ENCODE measurements around the gene TICAM1. TPM values are rescaled to one million over a fixed set of nuclear protein-coding genes. Genes with fewer than 3 reads are reported as not detected.
A peak's percentile ranks its signal among the peaks of the same experiment; 100 is the strongest.

Gene TICAM1
- total and polyA plus RNA-seq, 2 of the 8 experiments (the other 6 are each of a cell fraction or from before 2014, with no cell fraction given), result 0.41 to 0.65 TPM

DNA sequence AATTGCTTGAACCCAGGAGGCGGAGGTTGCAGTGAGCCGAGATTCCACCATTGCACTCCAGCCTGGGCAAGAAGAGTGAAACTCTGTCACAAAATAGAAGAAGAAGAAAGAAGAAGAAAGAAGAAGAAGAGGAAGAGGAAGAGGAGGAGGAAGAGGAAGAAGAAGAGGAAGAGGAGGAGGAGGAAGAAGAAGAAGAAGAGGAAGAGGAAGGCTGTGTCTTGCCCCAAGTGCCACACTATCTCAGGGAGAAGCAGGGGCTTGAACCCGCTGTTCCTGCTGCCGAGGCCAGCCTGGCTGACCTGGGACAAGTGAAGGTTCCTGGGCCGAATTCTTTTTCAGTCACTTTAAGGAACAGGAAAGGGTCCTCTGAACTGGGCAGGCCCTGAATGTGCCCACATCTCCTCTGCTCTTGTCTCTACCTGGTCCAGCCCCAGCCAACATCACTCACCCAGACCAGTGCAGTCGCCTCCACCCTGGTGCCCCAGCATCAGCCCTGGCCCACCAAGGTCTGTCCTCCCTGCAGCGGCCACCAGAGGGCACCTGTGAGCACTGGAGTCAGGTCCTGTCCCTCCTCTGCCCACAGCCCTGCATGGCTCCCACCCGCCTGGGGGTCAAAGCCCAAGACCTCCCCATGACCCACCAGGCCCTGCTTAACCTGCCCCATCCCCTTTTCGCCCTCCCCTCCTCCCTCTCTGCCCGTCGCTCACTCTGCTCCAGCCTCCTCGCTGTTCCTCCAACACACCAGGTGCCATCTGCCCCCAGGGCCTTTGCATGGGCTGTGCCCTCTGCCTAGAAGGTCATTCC is 20.0 kb downstream of the TICAM1 start (continued):
- peak; percentile 41 to 60 for TF ChIP-seq RAD21 (IDR thresholded peaks at IDR 0.05 in 1 of 2, conservative IDR thresholded peaks at IDR 0.05 in 1 of 2; ENCODE audit: low read depth in 2 of 2, low read length in 2 of 2)

Data from H1 (cell line).